HG03558 (cell line): ENCODE measurements around the gene ADORA2A.

Experiments used
- ATAC-seq: cut with Tn5 transposase; IDR thresholded peaks from one replicate; pipeline ENCODE4 v1.9.1; 2021; ENCODE audit warnings: moderate number of reproducible peaks; ENCODE audit not compliant: unreplicated experiment; ENCODE audit errors: extremely low read depth

Gene ADORA2A

GRCh38 chr22:24416611-24417010, 10.8 kb upstream of the ADORA2A start:
- no peak for ATAC-seq

DNA sequence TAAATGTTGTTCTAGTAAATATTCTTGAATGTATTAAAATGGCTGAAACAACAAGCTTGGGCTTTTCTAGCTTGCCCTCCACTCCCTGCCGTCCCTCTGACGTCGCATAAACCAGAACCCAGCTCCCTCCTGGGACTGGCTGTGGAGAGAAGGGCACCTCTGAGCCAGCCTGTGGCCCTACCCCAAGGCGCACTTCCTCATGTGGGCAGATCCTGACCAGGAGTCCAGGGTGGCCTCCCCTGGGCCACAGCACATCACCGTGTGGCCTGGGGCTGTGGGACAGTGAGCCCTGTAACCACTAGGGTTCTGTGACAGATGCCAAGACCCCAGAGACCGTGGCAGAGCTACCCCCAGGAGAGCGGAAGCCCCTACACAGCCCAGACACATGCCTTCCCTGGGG, 10.2 kb upstream of the ADORA2A start:
- ATAC-seq = no peak

DNA sequence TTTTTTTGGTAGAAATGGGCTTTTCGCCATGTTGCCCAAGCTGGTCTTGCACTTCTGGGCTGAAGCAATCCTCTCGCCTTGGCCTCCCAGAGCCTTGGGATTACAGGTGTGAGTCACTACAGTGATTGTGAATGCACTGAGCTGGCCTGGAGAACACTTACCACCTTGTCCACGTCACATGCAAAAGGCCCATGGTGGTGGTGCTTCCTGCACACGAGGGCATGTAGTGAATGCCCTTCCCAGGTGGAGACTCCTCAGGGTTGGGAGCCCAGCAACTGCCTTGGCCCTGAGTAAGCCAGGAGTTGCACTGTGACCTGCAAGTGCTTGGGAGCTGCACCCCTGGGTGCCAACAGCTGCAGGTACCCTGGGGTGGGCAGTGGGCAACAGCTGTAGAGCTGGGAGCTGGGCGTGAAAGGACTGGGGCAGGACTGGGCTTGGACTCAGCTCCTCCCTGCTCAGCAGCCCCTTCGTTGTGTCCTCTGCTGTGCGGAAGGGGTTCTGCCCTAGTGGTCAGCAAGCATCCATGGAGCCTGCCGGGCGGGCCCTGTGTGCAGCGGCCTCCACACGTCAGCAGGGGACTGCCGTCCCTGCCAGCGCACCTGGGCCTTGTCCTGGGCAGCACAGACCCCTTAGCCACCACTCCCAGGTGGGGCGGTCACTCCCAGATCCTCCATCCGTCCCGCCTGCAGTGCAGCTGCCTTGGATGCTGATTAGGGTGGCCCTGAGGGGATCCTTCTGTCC, 9.3 kb upstream of the ADORA2A start:
- no peak for ATAC-seq

GRCh38 chr22:24418786-24419474, 8.5 kb upstream of the ADORA2A start:
- ATAC-seq = no peak

DNA sequence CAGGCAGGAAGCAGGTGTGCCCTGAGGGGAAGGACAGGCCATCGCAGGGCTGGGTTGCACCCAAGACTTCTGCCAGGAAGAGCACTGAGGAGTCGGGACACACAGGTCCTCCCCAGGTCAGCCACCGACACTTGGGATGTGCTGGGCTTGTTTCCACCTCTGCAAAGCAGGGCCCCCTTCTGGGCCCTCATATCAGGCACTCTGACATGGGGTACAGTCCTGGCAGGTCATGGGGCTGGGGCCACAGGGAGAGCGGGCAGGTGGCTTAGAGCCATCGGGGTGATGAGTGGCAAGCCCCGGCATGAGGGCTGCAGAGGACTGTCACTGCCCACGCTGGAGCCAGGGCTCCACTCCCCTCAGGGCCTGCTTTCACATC, 7.9 kb upstream of the ADORA2A start:
- ATAC-seq = no peak

DNA sequence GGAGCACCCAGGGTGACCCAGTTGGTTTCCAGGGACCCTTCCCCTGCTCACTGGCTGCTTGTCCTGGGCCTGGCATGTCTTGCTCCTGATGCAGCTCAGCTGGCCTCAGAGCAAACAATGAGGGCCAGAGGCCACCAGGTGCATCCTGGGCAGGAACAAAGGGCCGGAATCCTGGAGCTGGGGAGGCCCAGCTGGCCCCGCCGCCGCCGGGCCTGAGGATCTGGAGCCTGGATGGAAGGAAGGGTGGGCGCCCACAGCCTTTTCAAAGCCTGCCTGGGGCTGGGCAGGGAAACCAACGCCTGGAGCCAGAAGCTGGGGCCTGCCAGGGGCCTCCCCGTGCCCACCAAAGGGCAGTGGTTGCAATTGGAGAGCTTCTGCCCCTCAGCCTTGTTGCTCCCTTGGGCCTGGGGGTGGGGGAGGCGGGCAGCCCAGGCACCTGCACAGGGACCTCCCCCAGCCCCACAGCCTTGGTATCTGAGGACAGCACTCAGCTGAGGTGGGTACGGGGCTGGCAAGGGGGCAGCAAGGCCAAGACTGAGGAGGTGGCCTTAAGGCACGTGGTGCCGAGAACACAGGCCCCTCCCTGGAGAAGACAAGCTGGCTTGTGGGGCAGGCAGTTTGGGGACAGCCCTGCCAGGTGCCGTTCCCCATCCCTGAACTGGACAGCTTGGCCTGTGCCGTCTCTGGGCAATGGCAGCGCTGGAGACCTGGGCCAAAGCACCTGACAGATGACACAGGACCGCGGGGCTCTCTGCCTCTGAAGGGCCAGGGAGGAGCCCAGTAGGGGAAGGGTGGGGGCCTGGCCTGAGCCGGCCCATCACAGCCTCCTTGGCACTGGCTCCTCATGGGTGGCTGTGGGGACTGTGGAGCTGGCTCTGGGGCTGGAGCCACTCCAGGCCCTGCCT, 7.1 kb upstream of the ADORA2A start:
- ATAC-seq = no peak

DNA sequence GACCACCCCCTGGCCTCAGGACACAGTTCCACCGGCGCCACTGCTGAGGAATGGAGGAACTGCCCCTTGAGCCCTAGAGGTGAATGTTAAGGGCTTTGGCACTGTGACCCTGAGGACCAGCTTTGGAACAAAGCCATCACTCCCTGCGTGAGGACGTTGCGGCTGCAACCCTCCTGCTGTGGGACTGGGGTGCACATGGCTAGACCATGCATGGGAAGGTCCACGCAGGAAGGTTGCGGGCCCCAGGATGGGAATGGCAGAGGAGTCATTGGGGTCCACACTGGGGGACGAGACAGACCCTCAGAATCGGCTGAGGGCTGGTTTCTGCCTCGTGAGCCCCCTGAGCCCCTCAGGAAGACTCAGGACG, 6.4 kb upstream of the ADORA2A start:
- ATAC-seq = no peak

DNA sequence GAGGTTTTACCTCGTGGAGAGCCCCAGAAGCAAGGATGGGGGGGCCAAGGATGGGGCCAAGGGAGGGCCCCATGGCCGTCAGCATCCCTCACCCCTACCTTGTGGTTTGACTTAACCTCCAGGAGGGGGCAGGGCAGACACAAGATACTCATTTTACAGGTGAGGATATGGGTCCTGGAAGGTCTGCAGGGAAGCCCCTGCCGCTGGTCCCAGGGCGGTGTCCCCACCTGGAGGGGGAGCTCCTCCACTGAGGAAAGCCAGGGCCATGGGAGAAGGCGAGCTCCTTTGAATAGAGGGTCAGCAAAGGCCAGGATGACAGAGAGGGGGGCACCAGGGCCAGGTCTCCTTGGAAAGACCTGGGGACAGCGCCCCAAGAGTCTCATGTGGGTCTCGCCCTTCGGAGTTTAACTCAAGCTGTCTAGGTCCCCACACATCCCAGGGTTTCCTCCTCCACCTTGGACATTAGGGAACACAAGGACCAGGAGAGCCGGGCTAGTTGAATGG, 5.9 kb upstream of the ADORA2A start:
- ATAC-seq = no peak

GRCh38 chr22:24422102-24422665, 5.2 kb upstream of the ADORA2A start:
- ATAC-seq = no peak

GRCh38 chr22:24423519-24424000, 3.8 kb upstream of the ADORA2A start:
- no peak for ATAC-seq

- no peak for ATAC-seq
Measured at GRCh38 chr22:24424001-24424900, 3.1 kb upstream of the ADORA2A start.

DNA sequence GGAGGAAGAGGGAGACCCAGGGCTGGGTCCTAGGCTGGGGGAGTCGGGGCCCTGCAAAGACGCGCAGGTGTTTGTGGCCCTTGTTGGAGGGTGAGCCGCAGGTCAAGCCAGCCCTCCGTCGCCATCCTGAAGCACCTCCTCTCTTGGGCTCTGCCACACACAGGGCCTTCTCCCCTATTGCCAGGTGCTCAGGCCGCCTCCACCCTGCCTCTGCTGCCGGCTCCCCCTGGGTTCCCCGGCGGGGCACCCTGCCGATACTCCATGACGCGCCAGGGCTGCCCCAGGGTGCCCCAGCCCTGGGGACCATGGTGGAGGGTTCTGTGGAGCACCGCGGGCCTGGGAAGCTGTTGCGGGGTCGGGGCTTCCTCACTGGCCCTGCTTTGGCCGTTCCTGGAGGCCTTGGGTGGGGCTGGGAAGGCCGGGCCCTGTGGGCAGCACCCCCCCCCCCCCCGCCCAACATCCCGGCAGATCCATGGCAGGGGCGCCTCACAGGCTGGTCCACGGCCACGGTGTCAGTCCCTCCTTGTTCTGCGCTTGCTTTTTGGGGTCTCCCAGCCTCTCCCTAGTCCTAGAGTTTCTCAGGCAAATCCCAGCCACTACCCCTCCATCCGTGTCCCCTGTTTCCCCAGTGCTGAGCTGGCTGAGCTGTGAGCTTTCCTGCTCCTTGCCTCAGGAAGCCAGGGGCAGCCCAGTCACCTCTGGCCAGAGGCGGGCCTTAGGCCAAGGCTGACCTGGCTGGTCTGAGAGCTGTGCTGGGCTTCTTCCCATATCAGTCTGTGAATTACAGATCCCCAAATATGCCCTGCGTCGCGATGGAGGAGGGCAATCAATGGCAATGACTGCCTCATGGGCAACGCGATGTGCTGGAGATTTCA, 2.3 kb upstream of the ADORA2A start:
- no peak for ATAC-seq

DNA sequence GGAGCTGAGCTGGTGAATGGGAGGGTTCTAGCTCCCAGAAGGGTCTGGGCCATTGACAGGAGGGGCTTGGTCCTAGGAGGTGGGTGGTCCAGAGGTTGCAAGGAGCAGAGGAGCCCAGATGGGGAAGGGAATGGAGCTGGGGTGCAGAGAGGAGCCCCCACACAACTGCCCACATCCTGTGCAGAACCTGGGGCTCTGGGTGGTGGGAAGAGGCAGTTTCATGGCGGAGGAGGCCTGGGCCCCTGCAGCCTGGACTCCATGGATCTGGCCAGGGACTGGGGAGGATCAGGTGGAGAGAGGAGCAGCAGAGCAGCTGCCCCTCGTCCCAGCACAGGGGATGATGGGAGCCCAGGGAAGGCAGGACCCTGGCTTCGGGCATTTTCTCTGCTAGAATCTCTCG, 963 bp upstream of the ADORA2A start:
- ATAC-seq = no peak

GRCh38 chr22:24426851-24427499, 424 bp upstream of the ADORA2A start:
- ATAC-seq = no peak

GRCh38 chr22:24428751-24429410, 1.5 kb downstream of the ADORA2A start:
- ATAC-seq = no peak

GRCh38 chr22:24429411-24430365, 2.3 kb downstream of the ADORA2A start:
- ATAC-seq = no peak
